GM23338 (cell line): ENCODE measurements around the gene MOB2. TPM values are rescaled to one million over a fixed set of nuclear protein-coding genes. Genes with fewer than 3 reads are reported as not detected.

Source experiments
- ATAC-seq: fragments of 200-7000 bp; cut with Tn5 transposase; 3 replicates; pipeline ENCODE4 v1.9.1; 2020
- DNase-seq: peaks from one replicate; pipeline ENCODE4 v3.0.0-alpha.2; 2015; ENCODE audit warnings: low spot score
- H2AFZ ChIP-seq: fragments of 200-600 bp; sonication (generic); 2 replicates; pipeline ENCODE4 v1.8.0; 2016; ENCODE audit warnings: antibody characterized with exemption, mild to moderate bottlenecking, moderate library complexity
- H3F3A ChIP-seq: fragments of 200-600 bp; sonication (generic); replicated peaks from 2 replicates; pipeline ENCODE4 v1.8.0; 2017; ENCODE audit warnings: antibody characterized with exemption, mixed run types, low read depth
- H3K27ac ChIP-seq: fragments of 200-600 bp; sonication (generic); 2 replicates; pipeline ENCODE4 v1.6.1; 2016; ENCODE audit warnings: low read depth
- H3K27me3 ChIP-seq: fragments of 200-600 bp; sonication (generic); 2 replicates; pipeline ENCODE4 v1.8.0; 2016; ENCODE audit warnings: mild to moderate bottlenecking, mixed run types, moderate library complexity; ENCODE audit not compliant: insufficient read depth
- H3K36me3 ChIP-seq: fragments of 200-600 bp; sonication (generic); 2 replicates; pipeline ENCODE4 v1.8.0; 2016; ENCODE audit warnings: mild to moderate bottlenecking; ENCODE audit not compliant: insufficient read depth
- H3K4me1 ChIP-seq: fragments of 200-600 bp; sonication (generic); 2 replicates; pipeline ENCODE4 v1.8.0; 2016; ENCODE audit warnings: mild to moderate bottlenecking, moderate library complexity; ENCODE audit not compliant: insufficient read depth
- H3K4me2 ChIP-seq: fragments of 200-600 bp; sonication (generic); 2 replicates; pipeline ENCODE4 v1.7.1; 2017; ENCODE audit warnings: mixed run types
- H3K4me3 ChIP-seq: fragments of 200-600 bp; sonication (generic); 2 replicates; pipeline ENCODE4 v1.6.1; 2016; ENCODE audit warnings: mixed run types
- H3K79me2 ChIP-seq: fragments of 200-600 bp; sonication (generic); replicated peaks from 2 replicates; pipeline ENCODE4 v1.8.0; 2017; ENCODE audit warnings: mild to moderate bottlenecking; ENCODE audit not compliant: insufficient read depth
- H3K9me2 ChIP-seq: fragments of 200-600 bp; sonication (generic); 2 replicates; pipeline ENCODE4 v1.8.0; 2017; ENCODE audit not compliant: insufficient read depth
- H4K20me1 ChIP-seq: fragments of 200-600 bp; sonication (generic); replicated peaks from 2 replicates; pipeline ENCODE4 v1.8.0; 2017; ENCODE audit warnings: mild to moderate bottlenecking; ENCODE audit not compliant: insufficient read depth
- H3K27ac Mint-ChIP-seq: 2 replicates; pipeline ENCODE4 v1.8.0; 2020; ENCODE audit warnings: inconsistent platforms, mild to moderate bottlenecking, moderate library complexity, mixed read lengths
- H3K27me3 Mint-ChIP-seq: 3 replicates; pipeline ENCODE4 v1.8.0; 2022; ENCODE audit warnings: low read depth, mild to moderate bottlenecking, moderate library complexity, mixed read lengths, inconsistent platforms; ENCODE audit not compliant: insufficient read depth, poor library complexity
- H3K36me3 Mint-ChIP-seq: 3 replicates; pipeline ENCODE4 v1.8.0; 2021; ENCODE audit warnings: low read depth, mild to moderate bottlenecking, inconsistent platforms, moderate library complexity, mixed read lengths
- H3K4me1 Mint-ChIP-seq: 3 replicates; pipeline ENCODE4 v1.8.0; 2020; ENCODE audit warnings: mild to moderate bottlenecking, inconsistent platforms, mixed read lengths
- H3K4me3 Mint-ChIP-seq: 3 replicates; pipeline ENCODE4 v1.8.0; 2021; ENCODE audit warnings: moderate library complexity, mild to moderate bottlenecking, inconsistent platforms, mixed read lengths
- H3K9me3 Mint-ChIP-seq: 3 replicates; pipeline ENCODE4 v1.8.0; 2020; ENCODE audit warnings: moderate library complexity, mild to moderate bottlenecking, inconsistent platforms, mixed read lengths
- CREB1 ChIP-seq: fragments of 250-450 bp; sonication (Bioruptor Pico); IDR thresholded peaks from 2 replicates; pipeline ENCODE4 v1.5.0; 2020; ENCODE audit warnings: low read depth, mild to moderate bottlenecking, moderate library complexity
- CTCF ChIP-seq, 2 experiments: fragments of 200-600 bp in 1 of 2; sonication (generic) in 1 of 2; conservative IDR thresholded peaks; 2 replicates each; pipeline versions ENCODE4 v1.5.1 to v1.6.1; 2016 to 2017; ENCODE audit warnings: antibody characterized with exemption in 2 of 2, low read depth in 2 of 2, mild to moderate bottlenecking in 2 of 2, moderate library complexity in 1 of 2
- ETS1 ChIP-seq: IDR thresholded peaks from 2 replicates; pipeline ENCODE4 v1.6.1; 2016; ENCODE audit warnings: antibody characterized with exemption
- EZH2 ChIP-seq: fragments of 200-600 bp; sonication (generic); IDR thresholded peaks from one replicate; pipeline ENCODE4 v1.8.0; 2017; ENCODE audit warnings: antibody characterized with exemption, mild to moderate bottlenecking, low read depth; ENCODE audit not compliant: unreplicated experiment
- JUNB ChIP-seq: IDR thresholded peaks from one replicate; pipeline ENCODE4 v1.6.1; 2016; ENCODE audit warnings: antibody characterized with exemption; ENCODE audit not compliant: unreplicated experiment
- NANOG ChIP-seq: IDR thresholded peaks from 2 replicates; pipeline ENCODE4 v1.6.1; 2016; ENCODE audit warnings: antibody characterized with exemption, borderline replicate concordance
- POLR2AphosphoS5 ChIP-seq: IDR thresholded peaks from 2 replicates; pipeline ENCODE4 v1.6.1; 2016; ENCODE audit warnings: antibody characterized with exemption, low read depth
- REST ChIP-seq: IDR thresholded peaks from one replicate; pipeline ENCODE4 v1.6.1; 2018; ENCODE audit warnings: antibody characterized with exemption; ENCODE audit not compliant: unreplicated experiment
- ZNF114 ChIP-seq: fragments of 250-450 bp; sonication (Bioruptor Pico); IDR thresholded peaks from 2 replicates; pipeline ENCODE4 v1.5.0; 2020; ENCODE audit warnings: mild to moderate bottlenecking, moderate library complexity
- ZNF331 ChIP-seq: fragments of 250-450 bp; sonication (Bioruptor Pico); IDR thresholded peaks from 2 replicates; pipeline ENCODE4 v1.5.0; 2020; ENCODE audit warnings: low read depth, mild to moderate bottlenecking, moderate library complexity
- ZNF462 ChIP-seq: fragments of 250-450 bp; sonication (Bioruptor Pico); IDR thresholded peaks from 2 replicates; pipeline ENCODE4 v1.5.0; 2020; ENCODE audit warnings: mild to moderate bottlenecking, moderate library complexity
- polyA plus RNA-seq: library from polyadenylated mRNA; unstranded; fragments of >200 nt; fragmentation: Nextera tagmentation; extraction: Ambion mirVana; gene quantifications from 2 replicates; pipeline ENCODE4 v1.2.1, GENCODE V29; 2016
- total RNA-seq: library from RNA; depleted of rRNA; stranded (reverse); fragments of >200 nt; shearing (Covaris generic); gene quantifications from 2 replicates; pipeline ENCODE4 v1.2.3, GENCODE V29; 2014

MOB2 gene
- total and polyA plus RNA-seq, 2 experiments from 2014 or later = 10.1 to 19.7 TPM

DNA sequence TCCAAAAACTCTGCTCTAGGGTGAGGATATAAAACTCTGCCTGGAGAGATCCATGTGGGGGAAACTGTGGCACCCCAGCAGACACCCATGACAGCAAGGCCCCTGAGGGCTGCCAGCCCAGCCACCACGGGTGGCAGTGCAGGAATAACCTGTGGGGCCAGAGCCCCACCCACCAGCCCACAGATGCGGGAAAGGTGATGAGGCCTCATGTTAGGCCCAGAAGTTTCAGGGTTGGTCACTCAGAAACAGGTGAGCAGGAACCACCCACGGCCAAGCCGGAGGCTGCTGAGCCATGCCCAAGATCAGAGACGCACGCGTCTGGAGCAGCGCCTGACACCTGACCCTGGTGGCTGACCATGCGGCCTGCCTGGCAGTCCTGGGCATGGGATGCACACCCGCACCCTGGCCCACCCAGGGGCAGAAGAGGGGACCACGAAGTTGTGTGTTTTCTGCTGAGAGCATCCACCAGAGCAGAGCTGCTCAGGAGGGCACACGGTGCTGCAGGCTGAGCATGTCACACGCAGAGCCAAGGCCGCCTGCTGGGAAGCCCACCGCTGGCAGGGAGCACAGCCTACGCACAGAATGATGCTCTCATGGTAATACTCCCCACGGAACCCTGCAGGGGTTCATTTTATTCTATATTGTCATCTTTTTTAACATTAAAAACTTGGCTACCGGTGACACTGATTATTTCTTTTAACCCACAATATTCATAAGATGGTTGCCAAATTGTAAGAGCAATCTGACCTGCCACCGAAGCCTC, 44.3 kb upstream of the MOB2 start (continued):
- TF ChIP-seq REST = no peak
- TF ChIP-seq JUNB = no peak
- TF ChIP-seq POLR2AphosphoS5 = no peak
- no peak for TF ChIP-seq CTCF (conservative IDR thresholded peaks at IDR 0.05; ENCODE audit: low read depth in 2 of 2)
- TF ChIP-seq ZNF114 (CRISPR knock-in tag) = no peak
- no peak for TF ChIP-seq ZNF331 (CRISPR knock-in tag)
- no peak for TF ChIP-seq CREB1 (CRISPR knock-in tag)
- TF ChIP-seq EZH2 = no peak
- TF ChIP-seq ETS1 = no peak

GRCh38 chr11:1529774-1530173, 43.2 kb upstream of the MOB2 start:
- DNase-seq = no peak
- H3K4me3 ChIP-seq = no peak overlapping the region
- H3F3A ChIP-seq = no peaks in the 10 kb centered on the region
- H3K79me2 ChIP-seq = peaks cover 71% of the 10 kb centered on the region
- H3K4me1 ChIP-seq = no peaks in the 10 kb centered on the region
- Mint-ChIP-seq H3K27me3 (peaks cover 3% of the 10 kb centered on the region), H3K9me3 (no peaks in the 10 kb centered on the region), H3K4me3 (no peak overlapping the region), H3K36me3 (no peaks in the 10 kb centered on the region), H3K4me1 (no peaks in the 10 kb centered on the region; the same call in 2 of the 3 replicates), H3K27ac (no peak overlapping the region)
- no peak overlapping the region for H3K27ac ChIP-seq
- H3K9me2 ChIP-seq = no peaks in the 10 kb centered on the region
- no peaks in the 10 kb centered on the region for H3K27me3 ChIP-seq
- ATAC-seq = peak; percentile 18; the same call in 1 of the 3 replicates
- no peak overlapping the region for H3K4me2 ChIP-seq
- H4K20me1 ChIP-seq = peaks cover 9% of the 10 kb centered on the region
- H3K36me3 ChIP-seq = no peaks in the 10 kb centered on the region
- H2AFZ ChIP-seq = no peak overlapping the region
- TF ChIP-seq POLR2AphosphoS5 (no peak), CREB1 (CRISPR knock-in tag) (no peak), NANOG (no peak), ZNF462 (CRISPR knock-in tag) (no peak), EZH2 (no peak)
